MM.1S (cell line): ENCODE data around the gene DIPK1B.

Source experiments
- EZH2 ChIP-seq: fragments of 300-600 bp; sonication (generic); optimal IDR thresholded peaks from 2 replicates; pipeline ENCODE3; 2017; ENCODE audit warnings: low read depth, mild to moderate bottlenecking, antibody characterized with exemption, low read length, mixed read lengths
- TF ChIP-seq, protein P1 (sequence below): fragments of 300-600 bp; sonication (generic); IDR thresholded peaks from 2 replicates; pipeline ENCODE4 v1.5.1; 2016; ENCODE audit warnings: antibody characterized with exemption, low read length, mixed read lengths

- TF ChIP-seq, protein P1, sequence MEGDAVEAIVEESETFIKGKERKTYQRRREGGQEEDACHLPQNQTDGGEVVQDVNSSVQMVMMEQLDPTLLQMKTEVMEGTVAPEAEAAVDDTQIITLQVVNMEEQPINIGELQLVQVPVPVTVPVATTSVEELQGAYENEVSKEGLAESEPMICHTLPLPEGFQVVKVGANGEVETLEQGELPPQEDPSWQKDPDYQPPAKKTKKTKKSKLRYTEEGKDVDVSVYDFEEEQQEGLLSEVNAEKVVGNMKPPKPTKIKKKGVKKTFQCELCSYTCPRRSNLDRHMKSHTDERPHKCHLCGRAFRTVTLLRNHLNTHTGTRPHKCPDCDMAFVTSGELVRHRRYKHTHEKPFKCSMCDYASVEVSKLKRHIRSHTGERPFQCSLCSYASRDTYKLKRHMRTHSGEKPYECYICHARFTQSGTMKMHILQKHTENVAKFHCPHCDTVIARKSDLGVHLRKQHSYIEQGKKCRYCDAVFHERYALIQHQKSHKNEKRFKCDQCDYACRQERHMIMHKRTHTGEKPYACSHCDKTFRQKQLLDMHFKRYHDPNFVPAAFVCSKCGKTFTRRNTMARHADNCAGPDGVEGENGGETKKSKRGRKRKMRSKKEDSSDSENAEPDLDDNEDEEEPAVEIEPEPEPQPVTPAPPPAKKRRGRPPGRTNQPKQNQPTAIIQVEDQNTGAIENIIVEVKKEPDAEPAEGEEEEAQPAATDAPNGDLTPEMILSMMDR = no peak
- TF ChIP-seq EZH2 = no peak
Measured at GRCh38 chr9:136732444-136733178, 20.2 kb downstream of the DIPK1B start.
